CD14-positive monocyte (primary cell): ENCODE measurements around the gene SCPEP1. TPM values are rescaled to one million over a fixed set of nuclear protein-coding genes. Genes with fewer than 3 reads are reported as not detected.

ENCODE experiments used
- DNase-seq, 3 donors: peaks; one replicate each; pipeline ENCODE4 v3.0.0-alpha.2; 2011 to 2022
- H2AFZ ChIP-seq: 2 replicates; pipeline ENCODE4 v1.6.0; 2012; ENCODE audit warnings: mild to moderate bottlenecking, low read depth, low read length, inconsistent platforms; ENCODE audit not compliant: insufficient read depth, poor library complexity, severe bottlenecking
- H3K27ac ChIP-seq, 2 donors: 1 replicate in 1 of 2; 2 replicates in 1 of 2; pipeline ENCODE4 v1.5.1; 2012 to 2013; ENCODE audit warnings: low read length in 2 of 2, control low read depth in 1 of 2, inconsistent platforms in 1 of 2, low read depth in 1 of 2, mild to moderate bottlenecking in 1 of 2
- H3K27me3 ChIP-seq, 2 donors: one replicate each; pipeline versions ENCODE4 v1.6.0 to v1.6.1; 2011 to 2013; ENCODE audit warnings: low read length in 2 of 2; ENCODE audit not compliant: control insufficient read depth in 2 of 2, insufficient read depth in 2 of 2
- H3K36me3 ChIP-seq, 2 donors: replicated peaks in 1 of 2; 1 replicate in 1 of 2; 2 replicates in 1 of 2; pipeline versions ENCODE4 v1.5.1 to v1.6.1; 2012 to 2013; ENCODE audit warnings: low read length in 2 of 2, control low read depth in 1 of 2, inconsistent platforms in 1 of 2, mild to moderate bottlenecking in 1 of 2; ENCODE audit not compliant: insufficient read depth in 2 of 2, control insufficient read depth in 1 of 2
- H3K4me1 ChIP-seq, 2 donors: 1 replicate in 1 of 2; 2 replicates in 1 of 2; pipeline versions ENCODE4 v1.5.1 to v1.6.1; 2012 to 2013; ENCODE audit warnings: low read length in 2 of 2, control low read depth in 1 of 2, inconsistent platforms in 1 of 2, mild to moderate bottlenecking in 1 of 2, moderate library complexity in 1 of 2; ENCODE audit not compliant: insufficient read depth in 2 of 2, control insufficient read depth in 1 of 2
- H3K4me2 ChIP-seq: replicated peaks from 2 replicates; pipeline ENCODE3; 2012; ENCODE audit warnings: low read length, moderate library complexity, mild to moderate bottlenecking; ENCODE audit not compliant: poor library complexity, severe bottlenecking; ENCODE audit errors: extremely low read depth
- H3K4me3 ChIP-seq, 3 experiments: fragments of 200-600 bp in 1 of 3; sonication (generic) in 1 of 3; replicated peaks in 1 of 3; 1 replicate in 2 of 3; 2 replicates in 1 of 3; pipeline ENCODE4 v1.5.1; 2011 to 2013; ENCODE audit warnings: low read length in 3 of 3, mild to moderate bottlenecking in 3 of 3, control low read depth in 2 of 3, low read depth in 2 of 3, inconsistent platforms in 1 of 3, moderate library complexity in 1 of 3
- H3K79me2 ChIP-seq: 2 replicates; pipeline ENCODE4 v1.6.0; 2012; ENCODE audit warnings: mild to moderate bottlenecking, control low read depth, inconsistent platforms, low read length, moderate library complexity; ENCODE audit not compliant: insufficient read depth
- H3K9ac ChIP-seq: 2 replicates; pipeline ENCODE4 v1.6.0; 2017; ENCODE audit warnings: low read length, mild to moderate bottlenecking; ENCODE audit not compliant: insufficient read depth, poor library complexity, severe bottlenecking
- H3K9me3 ChIP-seq, 2 donors: replicated peaks in 1 of 2; 1 replicate in 1 of 2; 2 replicates in 1 of 2; pipeline versions ENCODE4 v1.5.1 to v1.6.1; 2012 to 2013; ENCODE audit warnings: low read length in 2 of 2, control low read depth in 1 of 2; ENCODE audit not compliant: control insufficient read depth in 1 of 2, insufficient read depth in 1 of 2
- H4K20me1 ChIP-seq: 2 replicates; pipeline ENCODE4 v1.6.0; 2012; ENCODE audit warnings: mild to moderate bottlenecking, low read length, control low read depth, moderate library complexity; ENCODE audit not compliant: insufficient read depth
- H3K27ac Mint-ChIP-seq, 7 donors: one replicate each; pipeline ENCODE4 v1.8.0; 2020; ENCODE audit warnings: mild to moderate bottlenecking in 7 of 7, mixed read lengths in 7 of 7, moderate library complexity in 6 of 7, inconsistent platforms in 2 of 7
- H3K27me3 Mint-ChIP-seq, 3 donors: one replicate each; pipeline ENCODE4 v1.8.0; 2021 to 2022; ENCODE audit warnings: low read depth in 3 of 3, mild to moderate bottlenecking in 3 of 3, mixed read lengths in 3 of 3, moderate library complexity in 3 of 3, inconsistent platforms in 1 of 3
- H3K36me3 Mint-ChIP-seq, 2 donors: one replicate each; pipeline ENCODE4 v1.8.0; 2020; ENCODE audit warnings: mixed read lengths in 2 of 2, inconsistent platforms in 1 of 2, mild to moderate bottlenecking in 1 of 2
- H3K4me1 Mint-ChIP-seq: one replicate; pipeline ENCODE4 v1.8.0; 2020; ENCODE audit warnings: mild to moderate bottlenecking, mixed read lengths
- H3K4me3 Mint-ChIP-seq, 2 donors: one replicate each; pipeline ENCODE4 v1.8.0; 2020; ENCODE audit warnings: mild to moderate bottlenecking in 2 of 2, mixed read lengths in 2 of 2, moderate library complexity in 1 of 2
- H3K9me3 Mint-ChIP-seq, 7 donors: one replicate each; pipeline ENCODE4 v1.8.0; 2020 to 2022; ENCODE audit warnings: mixed read lengths in 7 of 7, mild to moderate bottlenecking in 6 of 7, moderate library complexity in 6 of 7, inconsistent platforms in 2 of 7
- CTCF ChIP-seq: fragments of 200-600 bp; IDR thresholded peaks from one replicate; pipeline ENCODE4 v1.8.0; 2022; ENCODE audit warnings: antibody characterized with exemption, mild to moderate bottlenecking
- WGBS: methylation state at CpG from one replicate; pipeline ENCODE4 v1.1.5; 2013; ENCODE audit warnings: missing lambda C conversion rate; ENCODE audit not compliant: insufficient coverage; 5-methylcytosine and 5-hydroxymethylcytosine counted together
- intact Hi-C, 2 donors: fragments of 100-400 bp; cut with micrococcal nuclease; formaldehyde crosslinking; loops; one replicate each; pipeline versions ENCODE4 v1.15.0 to v1.15.1; 2023
- polyA plus RNA-seq, 3 donors: library from polyadenylated mRNA; depleted of rRNA in 1 of 3; unstranded in 2 of 3; stranded (reverse) in 1 of 3; fragments of 300-500 nt in 2 of 3; fragments of >200 nt in 1 of 3; fragmentation: Illumina TruSeq in 2 of 3; gene quantifications; 1 replicate in 2 of 3; 2 replicates in 1 of 3; pipeline ENCODE4 v1.2.3, GENCODE V29; 2012 to 2021

SCPEP1 gene
- polyA plus RNA-seq, 3 donors: 373 to 451 (median 426) TPM

GRCh38 chr17:56985371-56986162, 7.6 kb downstream of the SCPEP1 start:
- H3K4me3 Mint-ChIP-seq: peak overlapping the region; percentile 75 to 87
- no peaks in the 10 kb centered on the region for H3K27me3 Mint-ChIP-seq
- WGBS: 1% methylated on average over 13 of the region's 14 CpGs
- Histone ChIP-seq H3K4me1 (peaks cover 64 to 68% of the 10 kb centered on the region in 2 donors), H3K9ac (peak overlapping the region; percentile 18), H3K4me3 (peak overlapping the region in 1 of 3 experiments; percentile 57), H3K27ac (peak overlapping the region; percentile 75 to 84), H3K79me2 (peaks cover 68% of the 10 kb centered on the region), H3K4me2 (peak overlapping the region; percentile 68), H3K9me3 (no peaks in the 10 kb centered on the region), H2AFZ (peak overlapping the region; percentile 51), H4K20me1 (peaks cover under 1% of the 10 kb centered on the region), H3K27me3 (no peaks in the 10 kb centered on the region), H3K36me3 (peaks cover 49 to 67% of the 10 kb centered on the region in 2 donors)
- H3K27ac Mint-ChIP-seq: peak overlapping the region; percentile 89 to 98 (median 96)
- peaks cover 67 to 83% of the 10 kb centered on the region in 2 donors for H3K36me3 Mint-ChIP-seq
- peak; percentile 36 to 63 (median 51) for DNase-seq
- no peak for TF ChIP-seq CTCF
- H3K4me1 Mint-ChIP-seq: peaks cover 63% of the 10 kb centered on the region
- intact Hi-C loops: no loop called here
- H3K9me3 Mint-ChIP-seq: peaks cover 0 to 4% (median 0%) of the 10 kb centered on the region in 7 donors

GRCh38 chr17:56987283-56987834, 9.4 kb downstream of the SCPEP1 start:
- Mint-ChIP-seq H3K9me3 (peaks cover 0 to 4% (median 0%) of the 10 kb centered on the region in 7 donors), H3K27me3 (no peaks in the 10 kb centered on the region), H3K27ac (peak overlapping the region in 4 of 7 donors; percentile 50 to 73 (median 59)), H3K4me3 (no peak overlapping the region), H3K36me3 (peaks cover 70 to 85% of the 10 kb centered on the region in 2 donors), H3K4me1 (peaks cover 46% of the 10 kb centered on the region)
- no peaks in the 10 kb centered on the region for H3K9me3 ChIP-seq
- no peak overlapping the region for H3K9ac ChIP-seq
- peaks cover 52 to 68% of the 10 kb centered on the region in 2 donors for H3K36me3 ChIP-seq
- WGBS: 82% methylated on average over 5 of the region's 11 CpGs
- TF ChIP-seq CTCF: no peak
- H2AFZ ChIP-seq: no peak overlapping the region
- DNase-seq: no peak
- H3K79me2 ChIP-seq: peaks cover 66% of the 10 kb centered on the region
- peaks cover 47 to 50% of the 10 kb centered on the region in 2 donors for H3K4me1 ChIP-seq
- H3K4me2 ChIP-seq: no peak overlapping the region
- H3K27me3 ChIP-seq: no peaks in the 10 kb centered on the region
- H3K27ac ChIP-seq: peak overlapping the region in 1 of 2 donors; percentile 57
- intact Hi-C loops: no loop called here
- H3K4me3 ChIP-seq: no peak overlapping the region
- peaks cover 18% of the 10 kb centered on the region for H4K20me1 ChIP-seq
